SK-N-SH treated with all-trans-retinoic acid at 6 μM for 48 hours (cell line): ENCODE measurements around the gene SELENOT.

Experiments
- ATAC-seq: fragments of 200-7000 bp; cut with Tn5 transposase; 3 replicates; pipeline ENCODE4 v1.9.1; 2020; ENCODE audit warnings: mild to moderate bottlenecking, moderate library complexity
- ARNTL ChIP-seq: fragments of 450-650 bp; formaldehyde crosslinking; IDR thresholded peaks from 2 replicates; pipeline ENCODE4 v1.5.0; 2020; ENCODE audit warnings: low read depth, mild to moderate bottlenecking, moderate library complexity, borderline replicate concordance
- BACH2 ChIP-seq: fragments of 250-450 bp; sonication (Bioruptor Pico); IDR thresholded peaks from 2 replicates; pipeline ENCODE4 v1.9.0; 2021; ENCODE audit warnings: mild to moderate bottlenecking, borderline replicate concordance
- CSDC2 ChIP-seq: fragments of 250-450 bp; sonication (Bioruptor Pico); IDR thresholded peaks from 2 replicates; pipeline ENCODE4 v1.5.0; 2020; ENCODE audit warnings: mild to moderate bottlenecking, moderate library complexity
- ESRRG ChIP-seq: fragments of 250-450 bp; sonication (Bioruptor Pico); IDR thresholded peaks from 2 replicates; pipeline ENCODE4 v1.6.1; 2021; ENCODE audit warnings: mild to moderate bottlenecking
- ISL1 ChIP-seq: fragments of 250-450 bp; sonication (Bioruptor Pico); IDR thresholded peaks from 2 replicates; pipeline ENCODE4 v2.1.2; 2022; ENCODE audit warnings: mild to moderate bottlenecking, moderate library complexity
- OSR1 ChIP-seq: fragments of 250-450 bp; sonication (Bioruptor Pico); IDR thresholded peaks from 2 replicates; pipeline ENCODE4 v1.8.0; 2022; ENCODE audit warnings: moderate library complexity, mild to moderate bottlenecking, inconsistent platforms
- PPARA ChIP-seq: fragments of 250-450 bp; sonication (Bioruptor Pico); IDR thresholded peaks from 2 replicates; pipeline ENCODE4 v1.5.0; 2020; ENCODE audit warnings: mild to moderate bottlenecking, borderline replicate concordance
- RARB ChIP-seq: fragments of 250-450 bp; sonication (Bioruptor Pico); IDR thresholded peaks from 2 replicates; pipeline ENCODE4 v1.8.0; 2021; ENCODE audit warnings: mild to moderate bottlenecking, moderate library complexity
- SNAI2 ChIP-seq: fragments of 250-450 bp; sonication (Bioruptor Pico); IDR thresholded peaks from 2 replicates; pipeline ENCODE4 v1.5.0; 2020; ENCODE audit warnings: mild to moderate bottlenecking, moderate library complexity
- TCF4 ChIP-seq: fragments of 250-450 bp; sonication (Bioruptor Pico); IDR thresholded peaks from 2 replicates; pipeline ENCODE4 v1.8.0; 2021; ENCODE audit warnings: mild to moderate bottlenecking, moderate library complexity, borderline replicate concordance
- TOX ChIP-seq: fragments of 250-450 bp; sonication (Bioruptor Pico); IDR thresholded peaks from 2 replicates; pipeline ENCODE4 v1.8.0; 2021; ENCODE audit warnings: mild to moderate bottlenecking, moderate library complexity, borderline replicate concordance
- ZC3H10 ChIP-seq: fragments of 250-450 bp; sonication (Bioruptor Pico); IDR thresholded peaks from 2 replicates; pipeline ENCODE4 v1.5.1; 2021; ENCODE audit warnings: mild to moderate bottlenecking, moderate library complexity
- ZFP3 ChIP-seq: fragments of 250-450 bp; sonication (Bioruptor Pico); IDR thresholded peaks from 2 replicates; pipeline ENCODE4 v1.5.0; 2020; ENCODE audit warnings: mild to moderate bottlenecking, moderate library complexity
- ZFP30 ChIP-seq: fragments of 450-650 bp; formaldehyde crosslinking; IDR thresholded peaks from 2 replicates; pipeline ENCODE4 v1.5.0; 2022; ENCODE audit warnings: mild to moderate bottlenecking, moderate library complexity
- ZNF565 ChIP-seq: fragments of 450-650 bp; formaldehyde crosslinking; conservative IDR thresholded peaks from 2 replicates; pipeline ENCODE4 v1.5.0; 2020; ENCODE audit warnings: low read depth, mild to moderate bottlenecking, moderate library complexity
- ZNF70 ChIP-seq: fragments of 450-650 bp; formaldehyde crosslinking; IDR thresholded peaks from 2 replicates; pipeline ENCODE4 v1.5.0; 2020; ENCODE audit warnings: mild to moderate bottlenecking, moderate library complexity
- TF ChIP-seq, protein P1 (sequence below): fragments of 250-450 bp; sonication (Bioruptor Pico); IDR thresholded peaks from 2 replicates; pipeline ENCODE4 v1.8.0; 2021; ENCODE audit warnings: low read depth, mild to moderate bottlenecking, moderate library complexity, borderline replicate concordance
- TF ChIP-seq, protein P2 (sequence below): fragments of 250-450 bp; sonication (Bioruptor Pico); IDR thresholded peaks from 2 replicates; pipeline ENCODE4 v1.5.1; 2021; ENCODE audit warnings: mild to moderate bottlenecking, moderate library complexity
- TF ChIP-seq, protein P3 (sequence below): fragments of 250-450 bp; sonication (Bioruptor Pico); IDR thresholded peaks from 2 replicates; pipeline ENCODE4 v1.8.0; 2020; ENCODE audit warnings: mild to moderate bottlenecking, moderate library complexity, borderline replicate concordance
- TF ChIP-seq, protein P4 (sequence below): fragments of 250-450 bp; sonication (Bioruptor Pico); IDR thresholded peaks from 2 replicates; pipeline ENCODE4 v1.5.0; 2020; ENCODE audit warnings: mild to moderate bottlenecking, moderate library complexity

Gene SELENOT

DNA sequence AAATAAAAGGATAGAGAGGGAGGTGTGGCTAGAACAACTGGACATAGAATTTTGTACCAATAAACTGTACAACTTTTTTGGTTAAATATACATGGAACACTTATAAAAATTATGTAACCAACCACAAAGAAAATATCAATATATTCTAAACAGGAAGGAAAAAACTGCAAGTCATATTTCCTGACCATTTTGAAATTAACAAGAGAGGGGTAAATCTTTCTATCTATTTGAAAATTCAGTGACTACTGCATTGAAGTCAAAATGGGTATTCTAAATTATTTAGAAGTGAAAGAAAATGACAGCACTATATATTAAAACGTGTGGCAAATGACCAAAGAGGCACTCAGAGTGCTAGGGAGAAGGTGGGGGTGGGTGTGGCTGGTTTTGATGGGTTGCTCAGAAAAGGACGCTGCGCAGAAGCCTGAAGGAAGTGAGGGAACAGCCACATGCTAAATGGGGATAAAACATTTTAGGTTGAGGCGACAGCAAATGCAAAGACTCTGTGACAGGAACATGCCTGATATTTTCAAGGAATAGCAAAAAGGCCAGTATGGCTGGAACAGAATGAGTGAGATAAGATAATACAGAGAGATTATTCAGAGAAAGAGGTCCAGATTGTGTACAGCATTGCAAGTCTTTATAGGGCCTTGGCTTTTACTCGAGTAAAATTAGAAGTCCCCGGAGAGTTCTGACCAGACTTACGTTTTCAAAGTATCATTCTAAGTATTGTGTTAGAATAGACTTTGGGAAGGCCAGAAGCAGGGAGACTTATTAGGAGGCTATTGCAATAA lies 59.5 kb downstream of the SELENOT start:
- no peak for ATAC-seq
- TF ChIP-seq ZFP30 (no peak), ESRRG (no peak), SNAI2 (no peak)
- TF ChIP-seq, protein P1, sequence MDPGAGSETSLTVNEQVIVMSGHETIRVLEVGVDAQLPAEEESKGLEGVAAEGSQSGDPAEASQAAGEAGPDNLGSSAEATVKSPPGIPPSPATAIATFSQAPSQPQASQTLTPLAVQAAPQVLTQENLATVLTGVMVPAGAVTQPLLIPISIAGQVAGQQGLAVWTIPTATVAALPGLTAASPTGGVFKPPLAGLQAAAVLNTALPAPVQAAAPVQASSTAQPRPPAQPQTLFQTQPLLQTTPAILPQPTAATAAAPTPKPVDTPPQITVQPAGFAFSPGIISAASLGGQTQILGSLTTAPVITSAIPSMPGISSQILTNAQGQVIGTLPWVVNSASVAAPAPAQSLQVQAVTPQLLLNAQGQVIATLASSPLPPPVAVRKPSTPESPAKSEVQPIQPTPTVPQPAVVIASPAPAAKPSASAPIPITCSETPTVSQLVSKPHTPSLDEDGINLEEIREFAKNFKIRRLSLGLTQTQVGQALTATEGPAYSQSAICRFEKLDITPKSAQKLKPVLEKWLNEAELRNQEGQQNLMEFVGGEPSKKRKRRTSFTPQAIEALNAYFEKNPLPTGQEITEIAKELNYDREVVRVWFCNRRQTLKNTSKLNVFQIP (CRISPR knock-in tag) = no peak

DNA sequence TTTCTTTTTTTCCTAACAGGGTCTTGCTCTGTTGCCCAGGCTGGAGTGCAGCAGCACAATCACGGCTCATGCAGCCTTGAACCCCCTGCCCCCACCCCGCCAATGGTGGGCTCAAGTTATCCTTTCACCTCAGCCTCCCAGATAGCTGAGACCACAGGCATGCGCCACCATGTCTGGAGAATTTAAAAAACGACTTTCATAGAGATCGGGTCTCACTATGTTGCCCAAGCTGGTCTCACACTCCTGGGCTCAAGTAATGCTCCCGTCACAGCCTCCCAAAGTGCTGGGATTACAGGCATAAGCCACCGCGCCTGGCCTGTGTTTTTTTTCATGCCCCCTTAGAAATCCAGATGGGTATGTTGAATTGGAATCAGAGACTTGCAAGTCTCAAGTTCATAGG lies 60.3 kb downstream of the SELENOT start:
- ATAC-seq = no peak
- TF ChIP-seq, protein P2, sequence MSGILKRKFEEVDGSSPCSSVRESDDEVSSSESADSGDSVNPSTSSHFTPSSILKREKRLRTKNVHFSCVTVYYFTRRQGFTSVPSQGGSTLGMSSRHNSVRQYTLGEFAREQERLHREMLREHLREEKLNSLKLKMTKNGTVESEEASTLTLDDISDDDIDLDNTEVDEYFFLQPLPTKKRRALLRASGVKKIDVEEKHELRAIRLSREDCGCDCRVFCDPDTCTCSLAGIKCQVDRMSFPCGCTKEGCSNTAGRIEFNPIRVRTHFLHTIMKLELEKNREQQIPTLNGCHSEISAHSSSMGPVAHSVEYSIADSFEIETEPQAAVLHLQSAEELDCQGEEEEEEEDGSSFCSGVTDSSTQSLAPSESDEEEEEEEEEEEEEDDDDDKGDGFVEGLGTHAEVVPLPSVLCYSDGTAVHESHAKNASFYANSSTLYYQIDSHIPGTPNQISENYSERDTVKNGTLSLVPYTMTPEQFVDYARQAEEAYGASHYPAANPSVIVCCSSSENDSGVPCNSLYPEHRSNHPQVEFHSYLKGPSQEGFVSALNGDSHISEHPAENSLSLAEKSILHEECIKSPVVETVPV = no peak
- TF ChIP-seq ZNF565 (CRISPR knock-in tag) = no peak
- no peak for TF ChIP-seq CSDC2
- TF ChIP-seq ISL1 (CRISPR knock-in tag) = no peak
- no peak for TF ChIP-seq PPARA (CRISPR knock-in tag)
- no peak for TF ChIP-seq TCF4 (CRISPR knock-in tag)
- no peak for TF ChIP-seq BACH2 (CRISPR knock-in tag)
- TF ChIP-seq, protein P3, sequence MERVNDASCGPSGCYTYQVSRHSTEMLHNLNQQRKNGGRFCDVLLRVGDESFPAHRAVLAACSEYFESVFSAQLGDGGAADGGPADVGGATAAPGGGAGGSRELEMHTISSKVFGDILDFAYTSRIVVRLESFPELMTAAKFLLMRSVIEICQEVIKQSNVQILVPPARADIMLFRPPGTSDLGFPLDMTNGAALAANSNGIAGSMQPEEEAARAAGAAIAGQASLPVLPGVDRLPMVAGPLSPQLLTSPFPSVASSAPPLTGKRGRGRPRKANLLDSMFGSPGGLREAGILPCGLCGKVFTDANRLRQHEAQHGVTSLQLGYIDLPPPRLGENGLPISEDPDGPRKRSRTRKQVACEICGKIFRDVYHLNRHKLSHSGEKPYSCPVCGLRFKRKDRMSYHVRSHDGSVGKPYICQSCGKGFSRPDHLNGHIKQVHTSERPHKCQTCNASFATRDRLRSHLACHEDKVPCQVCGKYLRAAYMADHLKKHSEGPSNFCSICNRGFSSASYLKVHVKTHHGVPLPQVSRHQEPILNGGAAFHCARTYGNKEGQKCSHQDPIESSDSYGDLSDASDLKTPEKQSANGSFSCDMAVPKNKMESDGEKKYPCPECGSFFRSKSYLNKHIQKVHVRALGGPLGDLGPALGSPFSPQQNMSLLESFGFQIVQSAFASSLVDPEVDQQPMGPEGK (CRISPR knock-in tag) = no peak
- no peak for TF ChIP-seq ZFP3 (CRISPR knock-in tag)
- TF ChIP-seq ZC3H10 (CRISPR knock-in tag) = no peak
- TF ChIP-seq, protein P4, sequence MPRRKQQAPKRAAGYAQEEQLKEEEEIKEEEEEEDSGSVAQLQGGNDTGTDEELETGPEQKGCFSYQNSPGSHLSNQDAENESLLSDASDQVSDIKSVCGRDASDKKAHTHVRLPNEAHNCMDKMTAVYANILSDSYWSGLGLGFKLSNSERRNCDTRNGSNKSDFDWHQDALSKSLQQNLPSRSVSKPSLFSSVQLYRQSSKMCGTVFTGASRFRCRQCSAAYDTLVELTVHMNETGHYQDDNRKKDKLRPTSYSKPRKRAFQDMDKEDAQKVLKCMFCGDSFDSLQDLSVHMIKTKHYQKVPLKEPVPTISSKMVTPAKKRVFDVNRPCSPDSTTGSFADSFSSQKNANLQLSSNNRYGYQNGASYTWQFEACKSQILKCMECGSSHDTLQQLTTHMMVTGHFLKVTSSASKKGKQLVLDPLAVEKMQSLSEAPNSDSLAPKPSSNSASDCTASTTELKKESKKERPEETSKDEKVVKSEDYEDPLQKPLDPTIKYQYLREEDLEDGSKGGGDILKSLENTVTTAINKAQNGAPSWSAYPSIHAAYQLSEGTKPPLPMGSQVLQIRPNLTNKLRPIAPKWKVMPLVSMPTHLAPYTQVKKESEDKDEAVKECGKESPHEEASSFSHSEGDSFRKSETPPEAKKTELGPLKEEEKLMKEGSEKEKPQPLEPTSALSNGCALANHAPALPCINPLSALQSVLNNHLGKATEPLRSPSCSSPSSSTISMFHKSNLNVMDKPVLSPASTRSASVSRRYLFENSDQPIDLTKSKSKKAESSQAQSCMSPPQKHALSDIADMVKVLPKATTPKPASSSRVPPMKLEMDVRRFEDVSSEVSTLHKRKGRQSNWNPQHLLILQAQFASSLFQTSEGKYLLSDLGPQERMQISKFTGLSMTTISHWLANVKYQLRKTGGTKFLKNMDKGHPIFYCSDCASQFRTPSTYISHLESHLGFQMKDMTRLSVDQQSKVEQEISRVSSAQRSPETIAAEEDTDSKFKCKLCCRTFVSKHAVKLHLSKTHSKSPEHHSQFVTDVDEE (CRISPR knock-in tag) = no peak
- no peak for TF ChIP-seq ARNTL (CRISPR knock-in tag)
- no peak for TF ChIP-seq ZNF70 (CRISPR knock-in tag)
- no peak for TF ChIP-seq TOX (CRISPR knock-in tag)
- no peak for TF ChIP-seq ZFP30
- TF ChIP-seq ESRRG = no peak
- TF ChIP-seq, protein P1 (CRISPR knock-in tag) = no peak
- TF ChIP-seq RARB (CRISPR knock-in tag) = no peak

DNA sequence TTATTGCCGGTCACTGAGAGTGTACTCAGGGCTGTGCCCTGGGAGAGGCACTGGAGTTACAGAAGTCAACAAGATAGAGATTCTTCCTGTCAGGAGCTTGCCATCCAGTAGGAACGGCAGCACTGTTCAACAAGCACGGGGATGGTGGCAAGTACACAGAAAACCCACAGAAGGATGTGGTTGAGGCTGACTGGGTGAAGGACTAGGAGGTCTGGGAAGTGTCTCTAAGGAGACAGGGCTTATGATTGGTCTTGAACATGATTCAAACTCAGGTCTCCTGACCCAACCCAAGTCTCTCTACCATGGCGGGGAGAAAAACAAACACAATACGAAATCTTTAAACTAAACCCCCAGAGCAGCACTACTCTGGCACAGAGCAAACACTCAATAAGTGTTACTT lies 63.0 kb downstream of the SELENOT start:
- TF ChIP-seq RARB (CRISPR knock-in tag) (no peak), ZFP30 (no peak), CSDC2 (no peak), TOX (CRISPR knock-in tag) (no peak), OSR1 (CRISPR knock-in tag) (no peak)
- no peak for ATAC-seq
